Measurements from ENCODE around the gene CLRN3.

CLRN3 gene, protein sequence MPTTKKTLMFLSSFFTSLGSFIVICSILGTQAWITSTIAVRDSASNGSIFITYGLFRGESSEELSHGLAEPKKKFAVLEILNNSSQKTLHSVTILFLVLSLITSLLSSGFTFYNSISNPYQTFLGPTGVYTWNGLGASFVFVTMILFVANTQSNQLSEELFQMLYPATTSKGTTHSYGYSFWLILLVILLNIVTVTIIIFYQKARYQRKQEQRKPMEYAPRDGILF

DNA sequence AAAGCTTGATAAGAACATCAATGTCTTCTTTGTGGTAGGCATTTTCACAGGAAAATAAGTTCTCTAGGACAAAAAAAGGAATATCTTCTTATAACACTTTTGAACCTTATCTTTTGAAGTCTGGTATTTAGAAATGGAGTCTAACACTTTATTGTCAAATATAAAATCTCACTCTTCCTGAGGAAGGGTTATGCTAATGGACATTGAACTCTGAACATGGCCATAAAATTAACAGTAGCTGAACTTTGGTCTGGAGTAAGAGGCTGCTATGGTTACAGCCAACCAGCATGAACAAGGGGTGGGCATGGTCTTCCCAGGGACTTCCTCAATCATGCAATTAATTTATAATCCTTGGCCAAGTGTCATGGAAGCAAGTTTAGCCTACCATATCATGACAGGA, at the start of gene CLRN3:
Gene CLRN3, minus strand, starts transcription at position 199 of the 400 bp plus-strand sequence. Its CDS starts 157 bp downstream, at position 42.
- no peak for FAIRE-seq

DNA sequence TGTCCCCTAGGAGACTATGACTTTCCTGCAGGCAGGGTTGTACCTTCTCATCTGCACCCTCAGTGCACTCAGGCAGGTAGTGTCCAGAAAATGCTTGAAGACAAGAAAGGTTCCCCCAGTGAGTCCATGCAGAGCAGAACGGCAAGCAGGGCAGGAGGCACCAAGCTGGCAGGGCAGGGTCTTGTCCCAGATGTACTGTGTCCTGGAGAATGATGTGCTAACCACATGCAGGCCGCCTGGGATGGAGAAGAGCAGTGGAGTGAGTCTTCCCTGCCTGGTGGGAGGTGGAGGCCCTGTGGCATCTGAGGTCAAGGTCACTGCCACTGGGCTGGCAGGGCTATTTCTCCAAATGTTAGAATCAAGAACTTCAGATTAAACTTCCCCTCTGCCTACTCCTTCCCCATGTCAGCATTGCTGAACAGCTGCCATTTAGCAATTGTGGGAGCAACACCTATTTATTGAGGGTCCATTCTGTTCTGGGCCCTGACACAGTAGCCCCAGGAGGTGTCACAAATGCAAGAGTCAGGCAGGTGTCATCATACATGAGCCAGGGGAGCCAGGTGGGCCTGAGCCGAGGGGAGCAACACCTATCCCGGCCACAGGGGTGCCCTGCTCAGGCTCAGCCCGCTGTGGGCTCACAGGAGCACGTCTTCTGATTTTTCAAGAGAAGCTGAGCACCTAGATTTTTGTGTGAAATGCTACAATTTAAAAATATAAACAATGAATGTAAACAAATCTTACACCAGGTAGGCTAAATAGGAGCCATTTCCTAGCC, 48.3 kb upstream of the CLRN3 start:
- no peak for FAIRE-seq

DNA sequence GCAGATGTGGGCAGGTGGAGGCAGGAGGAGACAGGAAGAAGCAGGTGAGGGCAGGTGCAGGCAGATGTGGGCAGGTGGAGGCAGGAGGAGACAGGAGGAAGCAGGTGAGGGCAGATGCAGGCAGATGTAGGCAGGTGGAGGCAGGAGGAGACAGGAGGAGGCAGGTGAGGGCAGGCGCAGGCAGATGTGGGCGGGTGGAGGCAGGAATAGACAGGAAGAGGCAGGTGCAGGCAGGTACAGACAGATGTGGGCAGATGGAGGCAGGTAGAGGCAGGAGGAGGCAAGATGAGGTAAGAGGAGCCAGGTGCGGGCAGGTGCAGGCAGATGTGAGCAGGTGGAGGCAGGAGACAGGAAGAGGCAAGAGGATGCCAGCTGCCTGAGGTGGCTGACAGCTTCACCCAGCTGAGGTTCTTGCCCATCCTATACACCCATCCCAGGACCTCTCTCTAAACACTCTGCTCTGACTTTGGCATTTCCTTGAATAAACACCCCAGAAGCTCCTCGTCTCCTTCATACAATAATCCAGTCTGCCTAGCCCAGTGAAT, 47.1 kb upstream of the CLRN3 start:
- FAIRE-seq, result no peak

DNA sequence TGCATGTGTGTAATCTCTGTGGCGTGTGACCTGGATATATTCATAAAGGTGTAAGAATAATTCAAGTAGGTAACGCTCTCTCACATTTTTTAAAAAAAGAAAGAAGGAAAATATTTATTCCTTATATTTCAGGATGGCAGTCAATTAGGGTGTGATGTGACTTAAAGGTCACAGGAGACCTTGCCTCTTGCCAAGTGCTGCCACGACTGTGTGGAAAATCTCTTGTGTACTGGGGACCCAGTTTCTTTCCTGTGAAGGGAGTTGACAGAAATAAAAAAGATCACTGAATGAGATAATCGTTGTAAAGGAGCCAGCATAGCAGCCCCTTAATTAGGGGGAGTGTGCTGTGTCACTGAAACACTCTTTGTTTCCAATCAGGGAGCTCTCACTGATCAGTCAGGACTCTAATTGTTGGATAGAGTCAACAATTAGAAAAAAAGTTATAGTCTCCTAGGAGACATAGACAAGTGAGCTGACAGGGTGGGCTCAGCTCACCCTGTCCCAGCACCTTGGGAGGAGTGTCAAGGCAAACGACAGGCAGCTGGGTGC, 45.2 kb upstream of the CLRN3 start:
- FAIRE-seq, result no peak

DNA sequence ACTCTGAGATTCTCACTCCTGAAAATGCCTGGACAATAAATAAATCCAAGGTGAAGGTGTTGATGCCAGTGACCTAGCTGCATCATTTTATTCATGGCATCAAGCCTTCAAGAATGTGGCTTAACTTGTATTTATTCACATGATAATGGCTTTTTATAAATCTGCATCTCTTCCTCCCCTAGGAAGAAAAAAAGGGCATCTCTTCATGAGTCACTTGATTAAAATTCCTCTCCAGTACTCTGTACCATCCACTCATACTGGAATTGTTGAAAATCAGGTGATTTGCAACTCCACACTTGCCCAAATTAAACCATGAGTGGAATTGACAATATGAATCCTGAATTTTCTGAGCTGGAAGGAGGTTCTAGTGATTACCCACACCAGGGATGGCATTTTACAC, 44.3 kb upstream of the CLRN3 start:
- FAIRE-seq, result no peak

DNA sequence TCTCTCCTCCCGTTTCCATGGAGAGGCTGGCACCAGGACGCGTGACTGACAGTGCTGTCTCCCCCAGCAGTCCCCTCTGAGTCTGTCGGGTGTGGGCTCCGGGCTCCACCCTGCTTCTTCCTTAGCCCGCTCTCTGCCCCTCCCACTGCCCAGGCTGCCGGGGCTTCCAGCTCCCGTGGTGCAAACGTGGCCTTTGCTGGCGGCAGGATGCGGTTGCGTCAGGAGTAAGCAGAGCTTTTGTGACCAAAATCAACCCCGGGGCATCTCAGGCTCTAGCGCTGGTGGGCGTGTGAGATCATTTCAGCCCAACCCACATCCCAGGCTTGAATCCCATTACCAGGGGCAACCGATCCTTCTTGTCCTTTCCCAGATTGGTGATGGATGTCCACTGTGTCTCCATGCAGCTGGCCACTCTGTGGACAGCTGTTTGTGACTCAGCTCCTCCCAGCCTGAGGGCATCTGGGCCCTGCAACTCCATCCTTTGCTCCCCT, 42.4 kb upstream of the CLRN3 start:
- FAIRE-seq, result no peak

DNA sequence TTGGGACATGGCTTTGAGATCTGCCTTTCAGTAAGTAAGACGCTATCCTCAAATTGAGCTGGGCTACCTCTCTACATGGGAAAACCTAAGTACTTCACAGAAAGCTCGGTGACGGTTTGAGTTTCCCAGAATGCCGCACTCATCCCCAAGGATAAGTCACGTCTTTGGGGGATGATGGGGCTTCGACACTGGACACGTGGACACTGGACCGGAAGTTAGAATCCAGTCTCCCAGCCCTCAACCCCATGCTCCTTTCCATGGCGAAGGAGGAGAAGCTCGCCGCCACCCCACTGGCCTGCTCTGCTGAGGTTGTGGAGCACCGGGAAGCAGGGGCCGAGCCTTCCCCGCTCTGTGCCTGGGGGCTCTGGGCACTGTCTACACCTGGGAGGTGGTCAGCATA, 41.6 kb upstream of the CLRN3 start:
- no peak for FAIRE-seq

DNA sequence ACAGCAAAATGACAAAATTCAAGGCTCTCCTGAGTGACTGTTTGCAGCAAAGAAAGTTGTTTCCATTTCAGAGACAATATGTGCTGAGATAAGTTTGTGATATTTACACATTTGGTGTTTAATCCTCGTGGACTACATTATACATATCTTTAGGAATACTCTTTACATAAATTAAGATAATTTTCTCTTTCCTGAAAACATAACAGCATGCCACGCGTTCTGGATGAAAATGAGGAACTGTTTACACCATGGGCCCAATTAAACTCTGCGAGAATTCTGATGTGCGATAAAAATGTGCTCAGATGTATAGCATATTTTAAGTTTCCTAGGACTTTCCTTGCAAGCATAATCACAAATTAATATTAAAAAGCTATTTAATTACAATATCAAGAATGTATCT, 40.5 kb upstream of the CLRN3 start:
- no peak for FAIRE-seq

DNA sequence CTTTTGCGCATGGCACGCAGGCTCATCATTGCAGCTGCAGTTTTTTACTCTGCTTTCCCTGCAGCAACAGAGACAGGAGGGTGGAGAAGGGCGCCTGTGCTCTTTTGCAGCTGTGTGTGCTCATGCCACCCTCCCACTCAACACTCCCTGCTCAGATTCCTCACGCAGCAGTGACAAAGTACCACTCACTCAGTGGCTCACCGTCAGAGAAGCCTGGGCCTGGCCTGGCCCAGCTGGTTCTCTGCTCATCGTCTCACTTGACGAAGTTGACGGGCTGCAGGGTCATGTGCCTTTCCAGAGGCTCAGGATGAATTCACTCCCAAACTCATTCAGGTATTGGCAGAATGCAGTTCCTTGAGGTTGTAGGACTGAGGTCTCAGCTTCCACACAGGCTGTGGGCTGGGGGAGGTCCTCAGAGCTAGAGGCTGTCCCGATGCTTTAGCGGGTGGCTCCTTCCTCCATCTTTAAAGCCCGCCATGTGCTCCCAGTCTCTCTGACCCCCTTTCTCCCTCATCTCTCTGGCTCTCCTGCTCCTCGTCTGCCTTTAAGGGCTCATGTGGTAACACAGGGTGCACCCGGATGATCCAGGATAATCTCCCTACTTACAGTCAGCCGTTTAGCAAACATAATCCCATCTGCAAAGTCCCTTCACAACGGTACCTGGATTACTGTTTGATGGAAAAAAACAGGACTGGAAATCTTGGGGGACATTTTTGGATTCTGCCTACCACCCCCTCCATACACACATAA, 40.0 kb upstream of the CLRN3 start:
- FAIRE-seq, result no peak

DNA sequence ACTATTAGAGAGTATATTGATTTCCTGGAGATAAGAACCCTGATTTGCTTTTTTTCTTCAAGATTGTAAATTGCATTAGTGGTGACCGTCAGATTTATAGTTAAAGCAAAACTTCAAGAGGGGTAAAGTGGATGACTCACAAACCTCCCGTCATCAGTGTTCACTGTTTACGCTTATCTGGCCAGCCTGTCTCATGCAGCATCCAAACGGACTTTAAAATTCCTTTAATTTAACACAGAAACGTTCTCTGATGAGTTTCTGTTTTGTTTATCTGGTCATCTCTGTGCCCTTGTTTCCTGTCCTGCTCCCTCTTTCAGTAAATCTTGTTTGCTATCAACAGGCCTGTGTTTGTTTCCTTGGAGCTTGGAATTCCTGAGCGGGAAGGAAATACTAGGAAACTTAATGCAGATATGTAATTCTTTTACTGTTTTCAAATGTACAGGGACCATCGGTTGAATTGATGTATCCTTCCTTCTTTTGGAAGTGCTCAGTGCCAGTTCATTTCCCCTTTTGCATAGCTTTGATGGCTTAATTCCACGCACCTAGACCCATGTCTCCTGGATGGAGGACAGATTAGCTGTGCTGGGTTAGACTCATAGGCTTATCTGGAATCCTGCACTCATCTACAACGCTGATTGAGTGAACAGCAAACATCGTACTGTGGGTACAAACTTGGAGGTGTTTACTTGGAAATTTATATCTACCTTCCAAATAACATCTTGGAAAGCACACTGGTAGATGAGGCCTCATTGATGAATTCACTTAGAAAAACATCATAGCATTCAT, 35.5 kb upstream of the CLRN3 start:
- no peak for FAIRE-seq

DNA sequence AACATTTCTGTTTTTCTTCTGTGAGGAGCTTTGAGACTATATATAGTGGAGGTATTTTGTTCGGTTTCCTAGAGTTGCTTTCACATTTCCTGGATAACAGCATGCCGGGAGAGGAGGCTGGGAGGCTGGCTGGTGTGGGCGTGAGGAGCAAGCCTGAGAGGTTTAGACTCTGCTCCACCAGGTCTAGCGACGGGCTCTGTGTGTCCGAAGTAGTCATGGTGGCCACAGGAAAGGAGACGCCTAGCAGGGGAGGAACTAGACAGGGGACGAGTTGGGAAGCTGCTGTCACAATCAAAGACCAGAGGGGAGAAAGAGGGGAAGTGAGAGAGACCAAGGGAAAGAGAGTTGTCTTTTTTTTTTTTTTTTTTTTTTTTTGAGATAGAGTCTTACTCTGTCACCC, 33.7 kb upstream of the CLRN3 start:
- FAIRE-seq, result no peak

DNA sequence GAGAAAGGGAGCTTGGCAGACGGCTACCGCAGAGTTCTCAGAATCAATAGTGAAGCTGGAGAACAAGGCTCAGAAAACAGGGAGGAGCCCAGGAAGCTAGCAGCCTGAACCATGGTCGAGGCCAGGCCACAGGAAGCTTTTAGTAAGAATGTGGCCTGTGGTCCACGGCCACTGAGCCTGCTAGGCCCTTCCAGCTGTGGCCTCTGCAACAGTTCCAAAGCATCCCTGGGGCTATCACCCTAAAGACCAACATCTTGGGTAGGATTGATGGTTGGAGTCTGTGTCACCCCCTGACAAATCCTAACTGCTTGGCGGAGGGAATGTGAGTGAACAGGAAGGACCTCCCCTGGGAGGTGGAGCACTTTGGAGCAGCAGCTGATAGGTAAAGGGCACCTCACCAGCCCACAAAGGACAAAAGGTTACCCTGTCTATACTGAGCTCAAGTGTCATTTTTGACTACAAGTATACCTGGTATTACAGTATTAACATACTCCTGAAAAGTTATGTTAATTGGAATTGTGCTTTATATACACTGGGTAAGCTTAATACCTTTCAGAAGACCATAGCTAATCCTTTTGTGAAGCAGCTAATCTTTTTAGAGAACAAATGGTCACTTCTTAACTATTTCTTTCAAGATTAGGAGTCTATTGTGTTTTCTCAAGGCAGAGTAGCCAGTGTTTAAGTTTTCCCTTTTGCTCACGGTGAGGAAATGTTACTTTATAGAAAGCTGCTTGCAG, 32.9 kb upstream of the CLRN3 start:
- no peak for FAIRE-seq

DNA sequence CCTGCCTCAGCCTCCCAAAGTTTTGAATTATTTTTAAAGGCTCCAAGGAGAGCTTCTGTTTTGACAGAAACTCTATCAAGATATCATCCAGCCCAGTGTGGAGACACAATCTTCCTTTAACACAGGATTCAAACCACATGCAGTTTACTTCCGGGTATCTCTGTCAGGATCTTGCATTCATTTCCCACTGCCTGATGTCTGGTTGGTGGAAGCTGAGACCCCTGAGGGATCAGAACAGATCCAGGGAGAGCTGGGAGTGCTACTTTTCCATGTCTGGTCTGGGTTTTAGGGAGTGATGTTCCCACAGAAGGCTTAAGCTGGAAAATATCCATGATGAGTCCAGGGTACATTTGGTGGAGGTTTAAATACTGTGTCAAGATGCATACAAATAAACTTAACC, 30.9 kb upstream of the CLRN3 start:
- FAIRE-seq, result no peak

DNA sequence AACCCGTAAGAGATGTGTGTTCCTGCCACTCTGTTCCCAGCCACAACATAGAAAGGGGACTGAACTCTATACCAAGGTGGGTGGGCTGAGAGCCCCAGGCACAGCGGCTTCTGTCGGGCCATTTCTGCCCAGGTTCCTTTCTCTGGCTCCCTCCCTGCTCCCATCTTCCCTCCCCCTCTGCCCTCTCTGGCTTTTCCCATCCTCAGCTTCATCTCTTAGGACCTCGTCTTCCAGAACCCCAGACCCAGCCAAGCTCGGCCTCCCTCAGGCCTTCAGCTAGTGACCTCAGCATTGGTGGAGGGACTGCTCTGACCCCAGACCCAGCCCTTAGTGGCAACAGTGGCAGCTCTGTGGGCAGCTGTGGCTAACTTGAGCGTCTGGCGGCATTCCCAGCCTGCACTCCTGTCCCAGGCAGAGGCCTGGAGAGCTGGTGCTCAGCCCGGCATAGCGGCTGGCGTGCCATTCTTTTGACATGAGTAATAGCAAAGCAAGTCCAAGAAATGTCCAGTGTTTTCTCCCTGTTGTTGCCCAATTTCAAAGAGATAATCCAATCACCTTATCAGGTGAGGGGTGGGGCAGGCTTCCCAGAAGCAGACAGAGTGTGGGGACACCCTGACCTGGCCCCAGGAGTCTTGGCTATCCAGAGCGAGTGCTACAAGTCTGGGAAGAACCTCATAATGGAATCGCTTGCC, 30.1 kb upstream of the CLRN3 start:
- FAIRE-seq, result no peak

DNA sequence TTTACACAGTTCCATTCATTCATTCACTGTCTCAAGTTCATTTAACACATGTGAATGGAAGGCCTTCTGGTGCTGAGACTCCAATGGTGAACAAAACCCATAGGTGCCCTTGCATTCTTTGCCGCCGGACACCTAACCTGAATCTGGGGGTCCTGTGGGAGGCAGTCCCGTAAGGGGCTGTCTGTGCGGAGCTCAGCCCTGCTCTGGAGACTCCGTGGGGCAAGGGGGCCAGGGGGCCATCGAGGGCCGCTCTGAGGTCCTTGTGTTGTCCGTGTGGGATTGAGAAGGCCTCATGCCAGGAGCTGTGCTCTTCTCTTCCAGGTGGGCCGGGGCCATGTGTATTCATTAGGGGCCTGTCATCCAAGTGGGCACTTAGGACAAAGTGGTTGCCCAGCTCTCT, 29.5 kb upstream of the CLRN3 start:
- FAIRE-seq, result no peak

DNA sequence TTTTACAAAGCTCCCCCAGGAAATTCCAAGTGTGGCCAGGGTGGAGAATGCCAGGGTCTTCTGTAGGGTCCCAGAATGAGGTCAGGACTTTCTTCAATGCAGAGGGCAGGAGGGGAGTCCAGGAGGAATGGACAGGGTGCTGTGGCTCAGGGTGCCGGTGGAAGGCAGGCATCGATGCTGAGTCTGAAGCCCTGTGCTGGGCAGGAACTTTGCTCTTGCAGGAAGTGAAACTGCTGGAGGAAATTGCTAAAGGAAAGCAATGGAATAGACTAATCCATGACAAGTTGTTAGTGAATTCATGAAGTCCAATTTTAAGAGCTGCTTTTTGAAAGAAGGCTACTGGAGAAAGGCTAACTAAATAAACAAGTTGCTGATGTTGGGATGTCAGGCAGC, 29.0 kb upstream of the CLRN3 start:
- FAIRE-seq, result no peak

DNA sequence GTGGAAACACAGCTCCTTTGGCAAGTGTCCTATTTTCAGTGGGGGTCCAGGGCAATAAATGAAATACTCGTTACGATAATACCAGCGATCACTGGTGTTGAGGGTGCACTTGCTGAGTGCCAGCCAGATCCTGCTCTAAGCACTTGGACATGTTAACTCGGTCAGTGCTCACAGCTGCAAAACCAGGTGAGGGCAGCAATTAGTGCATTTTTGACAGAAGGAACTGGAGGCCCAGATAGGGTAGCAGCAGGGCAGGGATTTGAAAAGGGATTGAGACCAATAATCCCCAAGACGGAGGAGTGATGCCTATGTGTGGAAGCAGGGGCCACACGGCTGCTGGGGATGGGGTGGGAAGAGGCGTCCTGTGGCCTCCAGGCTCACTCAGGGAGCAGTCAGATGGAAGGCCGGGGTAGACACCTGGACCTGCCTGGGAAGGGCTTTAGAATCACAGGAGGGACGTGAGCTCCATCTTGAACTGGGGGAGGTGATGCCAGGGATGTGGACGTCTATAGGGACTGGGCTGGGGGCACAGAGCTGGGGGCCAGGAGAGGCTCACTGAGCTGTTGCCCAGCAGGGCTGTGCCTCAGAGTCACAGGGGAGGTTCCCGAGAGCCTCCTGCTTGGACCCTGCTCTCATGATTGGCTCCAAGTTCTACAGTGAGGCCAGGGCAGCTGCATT, 28.5 kb upstream of the CLRN3 start:
- no peak for FAIRE-seq

DNA sequence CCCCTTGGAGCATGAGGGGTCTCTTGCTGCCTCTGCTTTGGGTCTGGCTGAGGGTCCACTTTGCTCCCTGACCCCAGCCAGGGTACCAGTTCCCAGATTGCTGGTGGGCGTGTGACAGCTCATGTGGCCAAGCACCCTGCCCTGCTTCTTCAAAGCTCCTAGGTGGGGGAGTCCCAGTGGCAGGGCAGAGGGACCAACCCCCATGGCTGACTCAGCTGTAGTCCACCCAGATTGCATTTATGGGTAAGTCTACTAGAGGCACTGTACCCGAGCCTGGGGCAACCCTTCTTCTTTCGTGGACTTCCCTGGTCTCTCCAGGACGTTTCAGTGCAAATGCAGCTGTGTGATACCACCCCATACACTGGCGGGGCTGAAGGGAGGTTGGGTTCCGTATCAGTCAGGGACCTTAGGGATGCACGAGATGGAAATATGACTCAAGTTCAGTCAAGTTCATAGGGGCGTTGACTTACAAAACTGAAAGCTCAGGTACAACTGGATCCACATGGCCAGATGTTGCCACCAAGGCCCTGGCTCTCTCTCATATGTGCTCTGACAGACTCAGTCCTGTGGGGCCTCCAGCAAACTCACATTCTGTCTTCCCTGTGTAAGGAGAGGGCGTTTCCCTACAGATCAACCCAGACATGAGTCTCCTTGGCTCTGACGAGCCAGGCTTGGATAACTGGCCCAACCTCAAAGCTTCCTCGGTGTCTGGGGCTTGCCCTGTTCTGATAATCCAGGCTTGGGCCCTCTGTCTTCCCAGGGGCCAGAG, 27.7 kb upstream of the CLRN3 start:
- FAIRE-seq, result no peak

DNA sequence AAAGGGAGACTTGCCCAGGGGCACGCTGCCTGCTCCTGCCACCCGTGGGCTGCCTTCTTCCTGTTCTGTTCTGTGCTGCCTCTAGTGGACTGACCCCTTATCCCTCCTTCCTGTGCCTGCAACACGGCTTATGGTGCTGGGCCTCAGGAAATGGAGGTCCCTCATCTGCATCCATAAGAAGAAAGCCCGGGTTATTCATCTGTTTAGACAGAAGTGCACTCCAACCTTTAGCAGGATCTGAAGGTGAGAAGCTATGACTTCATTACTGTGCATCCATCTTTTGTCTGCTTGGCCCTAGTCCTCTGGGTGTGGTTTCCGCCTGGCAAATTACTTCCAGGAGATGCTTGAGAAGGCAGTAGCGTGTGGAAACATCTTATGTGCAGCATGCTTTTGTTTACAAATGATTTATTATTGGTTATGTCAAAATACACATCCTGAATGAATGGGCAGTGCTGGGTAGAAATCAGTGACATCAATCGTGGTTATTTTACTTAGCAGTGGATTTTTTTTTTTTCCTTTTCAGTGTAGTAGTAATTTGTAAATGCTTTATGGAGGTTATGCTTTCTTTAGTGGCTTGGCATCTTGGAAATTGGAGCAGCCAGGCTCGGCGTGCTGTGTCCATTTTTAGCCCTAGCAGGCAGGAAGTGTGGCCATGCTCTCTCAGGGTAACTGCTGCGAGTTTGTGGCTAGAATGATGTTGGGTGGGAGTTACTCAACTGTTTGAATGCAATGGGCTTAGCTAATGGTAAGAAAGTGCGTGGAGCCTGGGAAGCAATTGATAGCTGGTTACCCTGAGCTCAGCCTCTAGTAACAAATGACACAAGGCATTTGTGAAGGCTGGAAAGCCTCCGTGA, 26.9 kb upstream of the CLRN3 start:
- FAIRE-seq, result no peak
